Measurements from ENCODE around the gene PIGN. TPM values are rescaled to one million over a fixed set of nuclear protein-coding genes. Genes with fewer than 3 reads are reported as not detected.

PIGN gene
- total and polyA plus RNA-seq, 2 donors (not counting 1 experiment from before 2014, with no cell fraction given), result 2.7 to 37.3 TPM

GRCh38 chr18:62125702-62126101 lies 61.2 kb downstream of the PIGN start:
- no peak overlapping the region for H3K4me3 Mint-ChIP-seq

GRCh38 chr18:62122330-62122729 lies 64.5 kb downstream of the PIGN start:
- no peaks in the 10 kb centered on the region for H3K79me2 ChIP-seq (ENCODE audit: control insufficient read depth, insufficient read depth, low read length)
- DNase-seq, result no peak
- no peaks in the 10 kb centered on the region for H4K20me1 ChIP-seq (ENCODE audit: control insufficient read depth, insufficient read depth, low read length, poor library complexity, severe bottlenecking)
- no peaks in the 10 kb centered on the region for H3K9me3 ChIP-seq (ENCODE audit: control extremely low read depth in 1 of 3, control insufficient read depth in 2 of 3, insufficient read depth in 1 of 3, low read length in 2 of 3)
- no peaks in the 10 kb centered on the region for H3K27me3 Mint-ChIP-seq
- no CpG with 5 or more reads among the region's 1 CpG for WGBS (ENCODE audit: insufficient coverage)
- no peak overlapping the region for H3K4me2 ChIP-seq (replicated peaks; ENCODE audit: low read depth, low read length, poor library complexity, severe bottlenecking)
- H3K27me3 ChIP-seq (replicated peaks in 1 of 4; ENCODE audit: control extremely low read depth in 1 of 4, control insufficient read depth in 3 of 4, insufficient read depth in 4 of 4, low read length in 3 of 4), result no peaks in the 10 kb centered on the region
- no peak overlapping the region for H3K27ac ChIP-seq (ENCODE audit: low read length in 2 of 2)
- no peak for TF ChIP-seq CTCF (IDR thresholded peaks at IDR 0.05)
- TF ChIP-seq EZH2 (IDR thresholded peaks at IDR 0.05; ENCODE audit: borderline replicate concordance, insufficient read depth, low read depth, low read length, poor library complexity, severe bottlenecking), result no peak
- intact Hi-C loops (cut with micrococcal nuclease), result no loop called here
- H3K36me3 ChIP-seq (replicated peaks in 1 of 2; ENCODE audit: control extremely low read depth in 1 of 2, control insufficient read depth in 1 of 2, extremely low read depth in 1 of 2, insufficient read depth in 2 of 2, low read length in 1 of 2), result peaks cover 0 to 1% of the 10 kb centered on the region in 2 experiments
- ChIA-PET CTCF (interaction anchor here (2.0 kb wide), 1 partner anchor 9 kb away, joined by 7 read pairs; no protein-coding TSS in a partner anchor), POLR2A (no interaction called here)
- H3K9me3 Mint-ChIP-seq (ENCODE audit: insufficient read depth), result no peaks in the 10 kb centered on the region
- no peaks in the 10 kb centered on the region for H3K4me1 Mint-ChIP-seq
- no peak overlapping the region for H3K27ac Mint-ChIP-seq
- no peak overlapping the region for H3K9ac ChIP-seq (ENCODE audit: low read length)
- no peak overlapping the region for H3K4me3 Mint-ChIP-seq
- no peak overlapping the region for H3K4me3 ChIP-seq (ENCODE audit: control extremely low read depth in 1 of 5, extremely low read depth in 1 of 5, insufficient read depth in 1 of 5, low read depth in 2 of 5, low read length in 4 of 5)
- H2AFZ ChIP-seq (ENCODE audit: insufficient read depth, low read depth, low read length, poor library complexity, severe bottlenecking), result no peak overlapping the region
- ATAC-seq (ENCODE audit: low read depth), result no peak
- H3K4me1 ChIP-seq (ENCODE audit: control insufficient read depth in 2 of 2, insufficient read depth in 2 of 2, low read length in 2 of 2), result no peaks in the 10 kb centered on the region

More at GRCh38 chr18:62125702-62126101, 61.2 kb downstream of the PIGN start:
- Histone ChIP-seq H2AFZ (ENCODE audit: insufficient read depth, low read depth, low read length, poor library complexity, severe bottlenecking) (no peak overlapping the region), H3K79me2 (ENCODE audit: control insufficient read depth, insufficient read depth, low read length) (no peaks in the 10 kb centered on the region), H3K36me3 (replicated peaks in 1 of 2; ENCODE audit: control extremely low read depth in 1 of 2, control insufficient read depth in 1 of 2, extremely low read depth in 1 of 2, insufficient read depth in 2 of 2, low read length in 1 of 2) (peaks cover 0 to 3% of the 10 kb centered on the region in 2 experiments), H3K27ac (ENCODE audit: low read length in 2 of 2) (no peak overlapping the region), H3K4me1 (ENCODE audit: control insufficient read depth in 2 of 2, insufficient read depth in 2 of 2, low read length in 2 of 2) (no peaks in the 10 kb centered on the region), H3K27me3 (replicated peaks in 1 of 4; ENCODE audit: control extremely low read depth in 1 of 4, control insufficient read depth in 3 of 4, insufficient read depth in 4 of 4, low read length in 3 of 4) (no peaks in the 10 kb centered on the region), H3K9ac (ENCODE audit: low read length) (no peak overlapping the region), H3K4me3 (ENCODE audit: control extremely low read depth in 1 of 5, extremely low read depth in 1 of 5, insufficient read depth in 1 of 5, low read depth in 2 of 5, low read length in 4 of 5) (no peak overlapping the region), H3K9me3 (ENCODE audit: control extremely low read depth in 1 of 3, control insufficient read depth in 2 of 3, insufficient read depth in 1 of 3, low read length in 2 of 3) (no peaks in the 10 kb centered on the region), H3K4me2 (replicated peaks; ENCODE audit: low read depth, low read length, poor library complexity, severe bottlenecking) (no peak overlapping the region), H4K20me1 (ENCODE audit: control insufficient read depth, insufficient read depth, low read length, poor library complexity, severe bottlenecking) (no peaks in the 10 kb centered on the region)
- no peak for DNase-seq
- H3K4me1 Mint-ChIP-seq, result no peaks in the 10 kb centered on the region
- TF ChIP-seq CTCF (IDR thresholded peaks at IDR 0.05), result no peak
- TF ChIP-seq EZH2 (IDR thresholded peaks at IDR 0.05; ENCODE audit: borderline replicate concordance, insufficient read depth, low read depth, low read length, poor library complexity, severe bottlenecking), result no peak
- H3K27ac Mint-ChIP-seq, result no peak overlapping the region
- WGBS (ENCODE audit: insufficient coverage), result no CpG with 5 or more reads among the region's 2 CpGs
- ChIA-PET CTCF (no interaction called here), POLR2A (no interaction called here)
- H3K27me3 Mint-ChIP-seq, result no peaks in the 10 kb centered on the region
- intact Hi-C loops (cut with micrococcal nuclease), result no loop called here
- no peaks in the 10 kb centered on the region for H3K9me3 Mint-ChIP-seq (ENCODE audit: insufficient read depth)
- no peak for ATAC-seq (ENCODE audit: low read depth)

Data from B cell (primary cell).